ENCODE data around the gene FGD2. TPM values are rescaled to one million over a fixed set of nuclear protein-coding genes. Genes with fewer than 3 reads are reported as not detected.

FGD2 gene
- total and polyA plus RNA-seq, 9 of the 15 experiments (the other 6 are each of a cell fraction or from before 2014, with no cell fraction given) = 0.09 TPM; not detected in 8

DNA sequence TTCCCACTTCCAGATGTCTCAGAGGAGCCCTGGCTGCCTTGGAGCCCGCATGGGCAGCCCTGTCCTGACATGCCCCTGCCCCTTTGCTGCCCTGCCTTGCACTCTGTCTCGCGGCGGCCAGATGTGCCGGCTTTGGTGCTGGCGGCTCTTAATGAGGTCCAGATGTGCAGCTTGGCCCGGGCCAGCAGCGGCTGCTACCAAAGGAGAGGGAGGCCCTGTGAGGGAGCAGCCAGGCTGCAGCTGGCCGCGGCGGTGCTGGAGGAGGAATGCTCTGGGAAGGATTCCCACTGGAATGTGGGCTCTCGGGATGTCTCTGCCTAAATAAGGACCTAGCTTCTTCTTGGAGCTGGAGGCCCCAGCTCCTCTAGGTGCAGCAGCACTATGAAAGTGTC, 72.4 kb downstream of the FGD2 start:
- no peak for DNase-seq (ENCODE audit: extremely low read depth in 1 of 4, low spot score in 3 of 4)
- H3K4me3 ChIP-seq = no peak overlapping the region
- H3K36me3 ChIP-seq (ENCODE audit: control insufficient read depth, insufficient read depth, low read length) = no peaks in the 10 kb centered on the region
- H4K20me1 ChIP-seq (replicated peaks; ENCODE audit: control insufficient read depth, insufficient read depth, low read length) = no peaks in the 10 kb centered on the region
- no peak overlapping the region for H3K4me2 ChIP-seq (ENCODE audit: insufficient read depth, low read length)
- ChIA-PET CTCF (ENCODE audit: low intra/inter-chr PET ratio) (no interaction called here), POLR2A (interaction anchor here (0.6 kb wide), 1 partner anchor 33 kb away, joined by 3 read pairs; no protein-coding TSS in a partner anchor)
- H3K4me1 ChIP-seq (replicated peaks in 1 of 2; ENCODE audit: control insufficient read depth in 2 of 2, insufficient read depth in 2 of 2, low read length in 2 of 2) = peaks cover 13 to 17% of the 10 kb centered on the region in 2 experiments
- H3K27ac ChIP-seq (ENCODE audit: extremely low read depth, low read depth, low read length) = no peak overlapping the region
- intact Hi-C loops (cut with micrococcal nuclease) (no loop called here), in situ Hi-C loops (cut with MboI) (no loop called here)
- no peak for ATAC-seq
- BruUV-seq (replicated peaks) = no TSS peak
- 73% methylated on average over 12 of the region's 12 CpGs for WGBS (ENCODE audit: insufficient coverage, low coverage, missing lambda C conversion rate)
- no peaks in the 10 kb centered on the region for H3K27me3 ChIP-seq (ENCODE audit: control insufficient read depth in 2 of 2, insufficient read depth in 2 of 2, low read length in 2 of 2)
- H3K9me1 ChIP-seq (ENCODE audit: control insufficient read depth, insufficient read depth, low read length) = no peaks in the 10 kb centered on the region
- no peaks in the 10 kb centered on the region for H3K9me3 ChIP-seq (replicated peaks; ENCODE audit: control insufficient read depth, insufficient read depth, low read depth, low read length)
- 0 out of 2 replicates have a peak overlapping the region, but pooled peaks have one; percentile 36 for H2AFZ ChIP-seq (ENCODE audit: low read depth, low read length)
- no peaks in the 10 kb centered on the region for H3K79me2 ChIP-seq (ENCODE audit: control insufficient read depth, insufficient read depth, low read length)
- peak overlapping the region in 1 of 2 experiments; percentile 64; a peak in 2 of 4 replicates for H3K9ac ChIP-seq (ENCODE audit: insufficient read depth in 1 of 2, low read depth in 2 of 2, low read length in 2 of 2)
- no peak for FAIRE-seq
- no peak for TF ChIP-seq CHD4 (IDR thresholded peaks at IDR 0.05; ENCODE audit: insufficient read depth, insufficient replicate concordance, low read depth, low read length, poor library complexity, severe bottlenecking)
- TF ChIP-seq, protein P1, sequence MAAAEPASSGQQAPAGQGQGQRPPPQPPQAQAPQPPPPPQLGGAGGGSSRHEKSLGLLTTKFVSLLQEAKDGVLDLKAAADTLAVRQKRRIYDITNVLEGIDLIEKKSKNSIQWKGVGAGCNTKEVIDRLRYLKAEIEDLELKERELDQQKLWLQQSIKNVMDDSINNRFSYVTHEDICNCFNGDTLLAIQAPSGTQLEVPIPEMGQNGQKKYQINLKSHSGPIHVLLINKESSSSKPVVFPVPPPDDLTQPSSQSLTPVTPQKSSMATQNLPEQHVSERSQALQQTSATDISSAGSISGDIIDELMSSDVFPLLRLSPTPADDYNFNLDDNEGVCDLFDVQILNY (CRISPR knock-in tag; IDR thresholded peaks at IDR 0.05) = 0 out of 2 replicates have a peak, but pooled peaks have one; percentile 45
- TF ChIP-seq CCNT2 (IDR thresholded peaks at IDR 0.05; ENCODE audit: borderline replicate concordance, extremely low read depth, insufficient read length, low read depth, low read length) = no peak
- TF ChIP-seq, protein P2, sequence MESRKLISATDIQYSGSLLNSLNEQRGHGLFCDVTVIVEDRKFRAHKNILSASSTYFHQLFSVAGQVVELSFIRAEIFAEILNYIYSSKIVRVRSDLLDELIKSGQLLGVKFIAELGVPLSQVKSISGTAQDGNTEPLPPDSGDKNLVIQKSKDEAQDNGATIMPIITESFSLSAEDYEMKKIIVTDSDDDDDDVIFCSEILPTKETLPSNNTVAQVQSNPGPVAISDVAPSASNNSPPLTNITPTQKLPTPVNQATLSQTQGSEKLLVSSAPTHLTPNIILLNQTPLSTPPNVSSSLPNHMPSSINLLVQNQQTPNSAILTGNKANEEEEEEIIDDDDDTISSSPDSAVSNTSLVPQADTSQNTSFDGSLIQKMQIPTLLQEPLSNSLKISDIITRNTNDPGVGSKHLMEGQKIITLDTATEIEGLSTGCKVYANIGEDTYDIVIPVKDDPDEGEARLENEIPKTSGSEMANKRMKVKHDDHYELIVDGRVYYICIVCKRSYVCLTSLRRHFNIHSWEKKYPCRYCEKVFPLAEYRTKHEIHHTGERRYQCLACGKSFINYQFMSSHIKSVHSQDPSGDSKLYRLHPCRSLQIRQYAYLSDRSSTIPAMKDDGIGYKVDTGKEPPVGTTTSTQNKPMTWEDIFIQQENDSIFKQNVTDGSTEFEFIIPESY (CRISPR knock-in tag; IDR thresholded peaks at IDR 0.05) = peak; percentile 76
- no peak for TF ChIP-seq ZNF23 (CRISPR knock-in tag; IDR thresholded peaks at IDR 0.05)

Other genes with a start within 250 kb of the FGD2 start
- 0.18 TPM in 1 of 2 replicates, not detected in the other for gene CPNE5, start 166.2 kb upstream of the FGD2 start, total RNA-seq (2014; rRNA removed)
- not detected in 2 replicates for gene CPNE5, start 166.2 kb upstream of the FGD2 start, total RNA-seq (2014; rRNA removed; fragmentation: Illumina TruSeq; extraction: Trizol)
- 0.14 TPM in 1 of 2 replicates, not detected in the other for gene CPNE5, start 166.2 kb upstream of the FGD2 start, total RNA-seq (2015; rRNA removed; fragmentation: Illumina TruSeq; extraction: Trizol)
- gene CPNE5, start 166.2 kb upstream of the FGD2 start, total RNA-seq (2021) = 0.47 and 0.49 TPM in 2 replicates
- gene CPNE5, start 166.2 kb upstream of the FGD2 start, polyA plus RNA-seq (2011; rRNA removed) = 0.46 and 0.61 TPM in 2 replicates
- 0.43 TPM in 1 of 2 replicates, not detected in the other for gene CPNE5, start 166.2 kb upstream of the FGD2 start, polyA plus RNA-seq (2014; fragmentation: Illumina TruSeq; extraction: Trizol)
- 1 to 10 TPM in 1 of 2 experiments, under 1 TPM in 1; 0.21 to 1.0 TPM for gene CPNE5, start 166.2 kb upstream of the FGD2 start, polyA plus RNA-seq (2014; fragmentation: Nextera tagmentation; extraction: Ambion mirVana)
- gene CPNE5, start 166.2 kb upstream of the FGD2 start, polyA plus RNA-seq (2014; rRNA removed) = 0.69 TPM in 1 of 2 replicates, not detected in the other
- gene PPIL1, start 130.9 kb upstream of the FGD2 start, total RNA-seq (2014; rRNA removed) = 65.8 and 86.0 TPM in 2 replicates
- 130 and 132 TPM in 2 replicates for gene PPIL1, start 130.9 kb upstream of the FGD2 start, total RNA-seq (2014; rRNA removed; fragmentation: Illumina TruSeq; extraction: Trizol)
- gene PPIL1, start 130.9 kb upstream of the FGD2 start, total RNA-seq (2015; rRNA removed; fragmentation: Illumina TruSeq; extraction: Trizol) = 107 and 119 TPM in 2 replicates
- gene PPIL1, start 130.9 kb upstream of the FGD2 start, total RNA-seq (2021) = 86.9 and 90.1 TPM in 2 replicates
- gene PPIL1, start 130.9 kb upstream of the FGD2 start, polyA plus RNA-seq (2011; rRNA removed) = 113 and 137 TPM in 2 replicates
- gene PPIL1, start 130.9 kb upstream of the FGD2 start, polyA plus RNA-seq (2014; fragmentation: Illumina TruSeq; extraction: Trizol) = 116 and 156 TPM in 2 replicates
- gene PPIL1, start 130.9 kb upstream of the FGD2 start, polyA plus RNA-seq (2014; fragmentation: Nextera tagmentation; extraction: Ambion mirVana) = 100 to 1,000 TPM; 195 to 205 TPM
- 87.9 and 108 TPM in 2 replicates for gene PPIL1, start 130.9 kb upstream of the FGD2 start, polyA plus RNA-seq (2014; rRNA removed)
- 47.2 and 63.5 TPM in 2 replicates for gene C6orf89, start 119.7 kb upstream of the FGD2 start, total RNA-seq (2014; rRNA removed)
- gene C6orf89, start 119.7 kb upstream of the FGD2 start, total RNA-seq (2014; rRNA removed; fragmentation: Illumina TruSeq; extraction: Trizol) = 81.6 and 89.0 TPM in 2 replicates
- gene C6orf89, start 119.7 kb upstream of the FGD2 start, total RNA-seq (2015; rRNA removed; fragmentation: Illumina TruSeq; extraction: Trizol) = 56.9 and 58.5 TPM in 2 replicates
- 74.8 and 80.1 TPM in 2 replicates for gene C6orf89, start 119.7 kb upstream of the FGD2 start, total RNA-seq (2021)
- gene C6orf89, start 119.7 kb upstream of the FGD2 start, polyA plus RNA-seq (2011; rRNA removed) = 92.9 and 95.9 TPM in 2 replicates
- gene C6orf89, start 119.7 kb upstream of the FGD2 start, polyA plus RNA-seq (2014; fragmentation: Illumina TruSeq; extraction: Trizol) = 96.1 and 111 TPM in 2 replicates
- gene C6orf89, start 119.7 kb upstream of the FGD2 start, polyA plus RNA-seq (2014; fragmentation: Nextera tagmentation; extraction: Ambion mirVana) = 10 to 100 TPM; 35.2 to 41.9 TPM
- 46.7 and 67.6 TPM in 2 replicates for gene C6orf89, start 119.7 kb upstream of the FGD2 start, polyA plus RNA-seq (2014; rRNA removed)
- 0.12 and 0.18 TPM in 2 replicates for gene PI16, start 50.9 kb upstream of the FGD2 start, total RNA-seq (2014; rRNA removed)
- not detected in 2 replicates for gene PI16, start 50.9 kb upstream of the FGD2 start, total RNA-seq (2014; rRNA removed; fragmentation: Illumina TruSeq; extraction: Trizol)
- gene PI16, start 50.9 kb upstream of the FGD2 start, total RNA-seq (2015; rRNA removed; fragmentation: Illumina TruSeq; extraction: Trizol) = not detected in 2 replicates
- 0.18 TPM in 1 of 2 replicates, not detected in the other for gene PI16, start 50.9 kb upstream of the FGD2 start, total RNA-seq (2021)
- gene PI16, start 50.9 kb upstream of the FGD2 start, polyA plus RNA-seq (2011; rRNA removed) = 0.06 TPM in 1 of 2 replicates, not detected in the other
- gene PI16, start 50.9 kb upstream of the FGD2 start, polyA plus RNA-seq (2014; fragmentation: Illumina TruSeq; extraction: Trizol) = 0.08 TPM in 1 of 2 replicates, not detected in the other
- gene PI16, start 50.9 kb upstream of the FGD2 start, polyA plus RNA-seq (2014; fragmentation: Nextera tagmentation; extraction: Ambion mirVana) = not detected
- 0.54 TPM in 1 of 2 replicates, not detected in the other for gene PI16, start 50.9 kb upstream of the FGD2 start, polyA plus RNA-seq (2014; rRNA removed)
- 118 and 148 TPM in 2 replicates for gene MTCH1, start 19.5 kb upstream of the FGD2 start, total RNA-seq (2014; rRNA removed)
- gene MTCH1, start 19.5 kb upstream of the FGD2 start, total RNA-seq (2014; rRNA removed; fragmentation: Illumina TruSeq; extraction: Trizol) = 98.3 and 112 TPM in 2 replicates
- gene MTCH1, start 19.5 kb upstream of the FGD2 start, total RNA-seq (2015; rRNA removed; fragmentation: Illumina TruSeq; extraction: Trizol) = 114 and 122 TPM in 2 replicates
- gene MTCH1, start 19.5 kb upstream of the FGD2 start, total RNA-seq (2021) = 153 and 161 TPM in 2 replicates
- 135 and 137 TPM in 2 replicates for gene MTCH1, start 19.5 kb upstream of the FGD2 start, polyA plus RNA-seq (2011; rRNA removed)
- 125 and 128 TPM in 2 replicates for gene MTCH1, start 19.5 kb upstream of the FGD2 start, polyA plus RNA-seq (2014; fragmentation: Illumina TruSeq; extraction: Trizol)
- 10 to 100 TPM in 1 of 2 experiments, 1 to 10 TPM in 1; 7.9 to 14.1 TPM for gene MTCH1, start 19.5 kb upstream of the FGD2 start, polyA plus RNA-seq (2014; fragmentation: Nextera tagmentation; extraction: Ambion mirVana)
- gene MTCH1, start 19.5 kb upstream of the FGD2 start, polyA plus RNA-seq (2014; rRNA removed) = 102 and 116 TPM in 2 replicates
- gene PIM1, start 164.5 kb downstream of the FGD2 start, total RNA-seq (2014; rRNA removed) = 169 and 190 TPM in 2 replicates
- 175 and 193 TPM in 2 replicates for gene PIM1, start 164.5 kb downstream of the FGD2 start, total RNA-seq (2014; rRNA removed; fragmentation: Illumina TruSeq; extraction: Trizol)
- 211 and 212 TPM in 2 replicates for gene PIM1, start 164.5 kb downstream of the FGD2 start, total RNA-seq (2015; rRNA removed; fragmentation: Illumina TruSeq; extraction: Trizol)
- gene PIM1, start 164.5 kb downstream of the FGD2 start, total RNA-seq (2021) = 358 and 364 TPM in 2 replicates
- 296 and 429 TPM in 2 replicates for gene PIM1, start 164.5 kb downstream of the FGD2 start, polyA plus RNA-seq (2011; rRNA removed)
- gene PIM1, start 164.5 kb downstream of the FGD2 start, polyA plus RNA-seq (2014; fragmentation: Illumina TruSeq; extraction: Trizol) = 574 and 789 TPM in 2 replicates
- 10 to 100 TPM; 19.0 to 62.4 TPM for gene PIM1, start 164.5 kb downstream of the FGD2 start, polyA plus RNA-seq (2014; fragmentation: Nextera tagmentation; extraction: Ambion mirVana)
- gene PIM1, start 164.5 kb downstream of the FGD2 start, polyA plus RNA-seq (2014; rRNA removed) = 235 and 249 TPM in 2 replicates